AG04450 (cell line): ENCODE data around the gene LRMDA. TPM values are rescaled to one million over a fixed set of nuclear protein-coding genes. Genes with fewer than 3 reads are reported as not detected.

ENCODE experiments used
- CTCF ChIA-PET: fragments of 300-600, 350-600 bp; formaldehyde crosslinking; extraction: SDS; loops from one replicate; lab custom pipeline; 2022; ENCODE audit warnings: antibody characterized with exemption, inconsistent platforms; lab: Charles Lee
- POLR2A ChIA-PET: fragments of 350-600 bp; formaldehyde crosslinking; extraction: SDS; loops from one replicate; lab custom pipeline; 2021; ENCODE audit warnings: antibody characterized with exemption, inconsistent platforms; lab: Yijun Ruan, JAX
- DNase-seq: peaks from one replicate; pipeline ENCODE4 v3.0.0-alpha.2; 2011; ENCODE audit warnings: low read depth, low spot score
- H3K27ac ChIP-seq: one replicate; pipeline ENCODE4 v1.5.1; 2012; ENCODE audit warnings: low read depth, low read length, control low read depth
- H3K27me3 ChIP-seq: one replicate; pipeline ENCODE4 v1.6.0; 2012; ENCODE audit warnings: low read length; ENCODE audit not compliant: control insufficient read depth, insufficient read depth
- H3K4me3 ChIP-seq: 2 replicates; pipeline ENCODE4 v1.5.1; 2011; ENCODE audit warnings: mild to moderate bottlenecking, low read depth, low read length, control low read depth
- H3K9me3 ChIP-seq: 2 replicates; pipeline ENCODE4 v1.5.1; 2012; ENCODE audit warnings: low read length; ENCODE audit not compliant: control insufficient read depth, insufficient read depth
- CTCF ChIP-seq: IDR thresholded peaks from 2 replicates; pipeline ENCODE4 v1.5.1; 2011; ENCODE audit warnings: low read depth, low read length, control low read depth, inconsistent platforms
- polyA plus RNA-seq: library from polyadenylated mRNA; depleted of rRNA; stranded (reverse); fragments of >200 nt; gene quantifications from 2 replicates; pipeline ENCODE4 v1.2.3, GENCODE V29; 2011

LRMDA gene
- polyA plus RNA-seq, 1 experiment, result 0.12 TPM

- no peaks in the 10 kb centered on the region; the same call in 1 of the 2 replicates for H3K9me3 ChIP-seq
- CTCF ChIA-PET, result interaction anchor here (0.6 to 1.5 kb wide), 2 partner anchors 11 to 1764 kb away, joined by 3 to 12 read pairs; no protein-coding TSS in a partner anchor
- POLR2A ChIA-PET, result interaction anchor here (1.1 to 2.4 kb wide), 5 partner anchors 38 to 855 kb away, joined by 3 to 7 read pairs (median 5); no protein-coding TSS in a partner anchor
- peak overlapping the region; percentile 100 for H3K4me3 ChIP-seq
- TF ChIP-seq CTCF, result no peak
- H3K27me3 ChIP-seq, result no peaks in the 10 kb centered on the region
- no peak for DNase-seq
- H3K27ac ChIP-seq, result peak overlapping the region; percentile 87
These were observed 34.6 kb upstream of the LRMDA start for GRCh38 chr10:75396631-75397495.

- Histone ChIP-seq H3K4me3 (peak overlapping the region; percentile 100), H3K27me3 (no peaks in the 10 kb centered on the region), H3K27ac (peak overlapping the region; percentile 87), H3K9me3 (no peaks in the 10 kb centered on the region; the same call in 1 of the 2 replicates)
- no peak for DNase-seq
- POLR2A ChIA-PET, result interaction anchor here (0.7 to 1.1 kb wide), 2 partner anchors 103 to 1040 kb away, joined by 3 to 6 read pairs; no protein-coding TSS in a partner anchor
- CTCF ChIA-PET, result interaction anchor here (0.6 kb wide), 2 partner anchors 128 to 1763 kb away, joined by 3 read pairs; no protein-coding TSS in a partner anchor
- no peak for TF ChIP-seq CTCF
These were observed 33.8 kb upstream of the LRMDA start for GRCh38 chr10:75397496-75398199.

GRCh38 chr10:75398200-75398691 is 33.2 kb upstream of the LRMDA start:
- TF ChIP-seq CTCF, result no peak
- ChIA-PET POLR2A (interaction anchor here (0.7 to 1.1 kb wide), 2 partner anchors 103 to 1039 kb away, joined by 3 to 6 read pairs; no protein-coding TSS in a partner anchor), CTCF (interaction anchor here (0.6 to 3.9 kb wide), 2 partner anchors 129 to 639 kb away, joined by 3 to 13 read pairs; no protein-coding TSS in a partner anchor)
- DNase-seq, result no peak
- Histone ChIP-seq H3K4me3 (peak overlapping the region; percentile 100), H3K9me3 (no peaks in the 10 kb centered on the region; the same call in 1 of the 2 replicates), H3K27ac (peak overlapping the region; percentile 77), H3K27me3 (peaks cover 3% of the 10 kb centered on the region)

- DNase-seq, result no peak
- Histone ChIP-seq H3K9me3 (no peaks in the 10 kb centered on the region; the same call in 1 of the 2 replicates), H3K27ac (peak overlapping the region; percentile 77), H3K4me3 (peak overlapping the region; percentile 100), H3K27me3 (peaks cover 9% of the 10 kb centered on the region)
- CTCF ChIA-PET, result interaction anchor here (3.9 kb wide), 1 partner anchor 638 kb away, joined by 13 read pairs; no protein-coding TSS in a partner anchor
- POLR2A ChIA-PET, result interaction anchor here (0.6 to 2.1 kb wide), 2 partner anchors 62 to 853 kb away, joined by 4 to 7 read pairs; no protein-coding TSS in a partner anchor
- TF ChIP-seq CTCF, result no peak
These were observed 32.5 kb upstream of the LRMDA start for GRCh38 chr10:75398692-75399460.
